ENCODE results near the gene CACNG3. TPM values are rescaled to one million over a fixed set of nuclear protein-coding genes. Genes with fewer than 3 reads are reported as not detected.

Gene CACNG3
- total and polyA plus RNA-seq, 2 donors (not counting 1 experiment from before 2014, with no cell fraction given) = not detected

- ATAC-seq (ENCODE audit: low read depth) = no peak
- no peak for TF ChIP-seq EZH2 (IDR thresholded peaks at IDR 0.05; ENCODE audit: borderline replicate concordance, insufficient read depth, low read depth, low read length, poor library complexity, severe bottlenecking)
- TF ChIP-seq, protein P1, sequence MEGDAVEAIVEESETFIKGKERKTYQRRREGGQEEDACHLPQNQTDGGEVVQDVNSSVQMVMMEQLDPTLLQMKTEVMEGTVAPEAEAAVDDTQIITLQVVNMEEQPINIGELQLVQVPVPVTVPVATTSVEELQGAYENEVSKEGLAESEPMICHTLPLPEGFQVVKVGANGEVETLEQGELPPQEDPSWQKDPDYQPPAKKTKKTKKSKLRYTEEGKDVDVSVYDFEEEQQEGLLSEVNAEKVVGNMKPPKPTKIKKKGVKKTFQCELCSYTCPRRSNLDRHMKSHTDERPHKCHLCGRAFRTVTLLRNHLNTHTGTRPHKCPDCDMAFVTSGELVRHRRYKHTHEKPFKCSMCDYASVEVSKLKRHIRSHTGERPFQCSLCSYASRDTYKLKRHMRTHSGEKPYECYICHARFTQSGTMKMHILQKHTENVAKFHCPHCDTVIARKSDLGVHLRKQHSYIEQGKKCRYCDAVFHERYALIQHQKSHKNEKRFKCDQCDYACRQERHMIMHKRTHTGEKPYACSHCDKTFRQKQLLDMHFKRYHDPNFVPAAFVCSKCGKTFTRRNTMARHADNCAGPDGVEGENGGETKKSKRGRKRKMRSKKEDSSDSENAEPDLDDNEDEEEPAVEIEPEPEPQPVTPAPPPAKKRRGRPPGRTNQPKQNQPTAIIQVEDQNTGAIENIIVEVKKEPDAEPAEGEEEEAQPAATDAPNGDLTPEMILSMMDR (IDR thresholded peaks at IDR 0.05) = no peak
- no peak overlapping the region for H3K27ac ChIP-seq (ENCODE audit: low read length in 2 of 2)
- Mint-ChIP-seq H3K27me3 (peaks cover 37% of the 10 kb centered on the region), H3K27ac (no peak overlapping the region), H3K4me1 (no peaks in the 10 kb centered on the region), H3K4me3 (no peak overlapping the region), H3K9me3 (ENCODE audit: insufficient read depth) (no peaks in the 10 kb centered on the region)
- intact Hi-C loops (cut with micrococcal nuclease) = no loop called here
- H3K4me3 ChIP-seq (ENCODE audit: control extremely low read depth in 1 of 5, extremely low read depth in 1 of 5, insufficient read depth in 1 of 5, low read depth in 2 of 5, low read length in 4 of 5) = no peak overlapping the region
- no peaks in the 10 kb centered on the region for H3K4me1 ChIP-seq (ENCODE audit: control insufficient read depth in 2 of 2, insufficient read depth in 2 of 2, low read length in 2 of 2)
- H4K20me1 ChIP-seq (ENCODE audit: control insufficient read depth, insufficient read depth, low read length, poor library complexity, severe bottlenecking) = no peaks in the 10 kb centered on the region
- H3K27me3 ChIP-seq (replicated peaks in 1 of 4; ENCODE audit: control extremely low read depth in 1 of 4, control insufficient read depth in 3 of 4, insufficient read depth in 4 of 4, low read length in 3 of 4) = peaks cover 0 to 14% (median 4%) of the 10 kb centered on the region in 4 experiments
- H3K79me2 ChIP-seq (ENCODE audit: control insufficient read depth, insufficient read depth, low read length) = no peaks in the 10 kb centered on the region
- no peak overlapping the region for H3K9ac ChIP-seq (ENCODE audit: low read length)
- no peak overlapping the region for H3K4me2 ChIP-seq (replicated peaks; ENCODE audit: low read depth, low read length, poor library complexity, severe bottlenecking)
- WGBS (ENCODE audit: insufficient coverage) = 40% methylated on average over 2 of the region's 7 CpGs
- no peak overlapping the region for H2AFZ ChIP-seq (ENCODE audit: insufficient read depth, low read depth, low read length, poor library complexity, severe bottlenecking)
- H3K9me3 ChIP-seq (ENCODE audit: control extremely low read depth in 1 of 3, control insufficient read depth in 2 of 3, insufficient read depth in 1 of 3, low read length in 2 of 3) = no peaks in the 10 kb centered on the region
- POLR2A ChIA-PET = no interaction called here
- no peak for DNase-seq
- no peaks in the 10 kb centered on the region for H3K36me3 ChIP-seq (replicated peaks in 1 of 2; ENCODE audit: control extremely low read depth in 1 of 2, control insufficient read depth in 1 of 2, extremely low read depth in 1 of 2, insufficient read depth in 2 of 2, low read length in 1 of 2)
- CTCF ChIA-PET = no interaction called here
Observed at GRCh38 chr16:24294131-24294530, 38.0 kb downstream of the CACNG3 start.

DNA sequence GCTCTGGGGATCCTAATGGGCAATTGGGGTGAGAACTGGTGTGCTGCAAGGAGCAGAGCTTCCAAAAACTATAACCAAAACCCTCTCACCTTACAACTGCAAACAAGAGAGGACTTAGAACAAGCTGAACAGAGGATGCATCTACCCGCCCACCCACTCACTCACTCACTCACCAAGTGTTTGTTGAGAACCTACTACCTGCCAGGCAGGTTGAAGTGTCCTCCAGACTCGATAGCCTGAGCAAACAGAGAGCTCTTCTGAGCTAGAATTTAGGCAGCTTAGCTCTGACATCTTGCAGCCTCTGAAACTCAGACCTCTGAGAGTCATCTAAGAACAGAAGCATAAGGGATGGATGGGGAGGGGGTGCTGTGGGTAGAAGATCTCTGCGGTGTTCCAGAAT, 41.2 kb downstream of the CACNG3 start:
- Histone ChIP-seq H3K9ac (ENCODE audit: low read length) (no peak overlapping the region), H3K79me2 (ENCODE audit: control insufficient read depth, insufficient read depth, low read length) (no peaks in the 10 kb centered on the region), H3K27me3 (replicated peaks in 1 of 4; ENCODE audit: control extremely low read depth in 1 of 4, control insufficient read depth in 3 of 4, insufficient read depth in 4 of 4, low read length in 3 of 4) (peaks cover 0 to 11% (median 0%) of the 10 kb centered on the region in 4 experiments), H3K4me2 (replicated peaks; ENCODE audit: low read depth, low read length, poor library complexity, severe bottlenecking) (no peak overlapping the region), H3K4me3 (ENCODE audit: control extremely low read depth in 1 of 5, extremely low read depth in 1 of 5, insufficient read depth in 1 of 5, low read depth in 2 of 5, low read length in 4 of 5) (no peak overlapping the region), H3K4me1 (ENCODE audit: control insufficient read depth in 2 of 2, insufficient read depth in 2 of 2, low read length in 2 of 2) (no peaks in the 10 kb centered on the region), H4K20me1 (ENCODE audit: control insufficient read depth, insufficient read depth, low read length, poor library complexity, severe bottlenecking) (no peaks in the 10 kb centered on the region), H3K9me3 (ENCODE audit: control extremely low read depth in 1 of 3, control insufficient read depth in 2 of 3, insufficient read depth in 1 of 3, low read length in 2 of 3) (no peaks in the 10 kb centered on the region), H3K36me3 (replicated peaks in 1 of 2; ENCODE audit: control extremely low read depth in 1 of 2, control insufficient read depth in 1 of 2, extremely low read depth in 1 of 2, insufficient read depth in 2 of 2, low read length in 1 of 2) (no peaks in the 10 kb centered on the region), H2AFZ (ENCODE audit: insufficient read depth, low read depth, low read length, poor library complexity, severe bottlenecking) (no peak overlapping the region), H3K27ac (ENCODE audit: low read length in 2 of 2) (no peak overlapping the region)
- no peak for ATAC-seq (ENCODE audit: low read depth)
- POLR2A ChIA-PET = no interaction called here
- CTCF ChIA-PET = no interaction called here
- intact Hi-C loops (cut with micrococcal nuclease) = no loop called here
- 49% methylated on average over 2 of the region's 3 CpGs for WGBS (ENCODE audit: insufficient coverage)
- TF ChIP-seq, protein P1 (IDR thresholded peaks at IDR 0.05) = no peak
- TF ChIP-seq EZH2 (IDR thresholded peaks at IDR 0.05; ENCODE audit: borderline replicate concordance, insufficient read depth, low read depth, low read length, poor library complexity, severe bottlenecking) = no peak
- H3K9me3 Mint-ChIP-seq (ENCODE audit: insufficient read depth) = no peaks in the 10 kb centered on the region
- H3K4me1 Mint-ChIP-seq = no peaks in the 10 kb centered on the region
- DNase-seq = no peak
- H3K27me3 Mint-ChIP-seq = peaks cover 39% of the 10 kb centered on the region
- no peak overlapping the region for H3K4me3 Mint-ChIP-seq
- H3K27ac Mint-ChIP-seq = no peak overlapping the region
